HepG2 (cell line): ENCODE results near the gene APOA1. TPM values are rescaled to one million over a fixed set of nuclear protein-coding genes. Genes with fewer than 3 reads are reported as not detected.
A peak's percentile ranks its signal among the peaks of the same experiment; 100 is the strongest.

Source experiments
- ADNP ChIP-seq: sonication (generic); formaldehyde crosslinking; IDR thresholded peaks from 2 replicates; pipeline ENCODE4 v1.4.0; 2020; ENCODE audit warnings: missing genetic modification reagents
- CBX5 ChIP-seq: sonication (generic); formaldehyde crosslinking; IDR thresholded peaks from 2 replicates; pipeline ENCODE4 v1.4.0; 2020; ENCODE audit warnings: missing genetic modification reagents, borderline replicate concordance
- CENPX ChIP-seq: sonication (generic); formaldehyde crosslinking; IDR thresholded peaks from 2 replicates; pipeline ENCODE4 v1.9.0; 2021; ENCODE audit warnings: mild to moderate bottlenecking, missing genetic modification reagents, moderate library complexity
- GFI1 ChIP-seq: sonication (generic); formaldehyde crosslinking; IDR thresholded peaks from 2 replicates; pipeline ENCODE4 v1.5.0; 2020; ENCODE audit warnings: missing genetic modification reagents, mild to moderate bottlenecking, borderline replicate concordance
- JUN ChIP-seq: sonication (generic); formaldehyde crosslinking; IDR thresholded peaks from 2 replicates; pipeline ENCODE4 v1.4.0; 2020; ENCODE audit warnings: mild to moderate bottlenecking, missing genetic modification reagents
- MED8 ChIP-seq: sonication (generic); formaldehyde crosslinking; IDR thresholded peaks from 2 replicates; pipeline ENCODE4 v1.8.1; 2023; ENCODE audit warnings: mild to moderate bottlenecking, missing genetic modification reagents; ENCODE audit not compliant: insufficient replicate concordance
- NFKB2 ChIP-seq: sonication (generic); formaldehyde crosslinking; IDR thresholded peaks from 2 replicates; pipeline ENCODE4 v1.4.0; 2020; ENCODE audit warnings: missing genetic modification reagents, borderline replicate concordance
- NFYC ChIP-seq: IDR thresholded peaks from 2 replicates; pipeline ENCODE4 v1.6.1; 2016; ENCODE audit warnings: missing genetic modification reagents, missing compliant biosample characterization
- NPAS2 ChIP-seq: sonication (generic); formaldehyde crosslinking; IDR thresholded peaks from 2 replicates; pipeline ENCODE4 v1.8.0; 2022; ENCODE audit warnings: mild to moderate bottlenecking, missing genetic modification reagents, borderline replicate concordance
- SOX13 ChIP-seq, 3 experiments: fragments of 450-650 bp in 1 of 3; sonication (generic) in 1 of 3; formaldehyde crosslinking in 1 of 3; IDR thresholded peaks in 2 of 3; conservative IDR thresholded peaks in 1 of 3; 2 replicates each; pipeline versions ENCODE4 v1.5.0 to v1.6.1; 2016 to 2020; ENCODE audit warnings: antibody characterized with exemption in 1 of 3, mild to moderate bottlenecking in 1 of 3, missing compliant biosample characterization in 1 of 3, missing genetic modification reagents in 1 of 3, moderate library complexity in 1 of 3
- TOPORS ChIP-seq: sonication (generic); formaldehyde crosslinking; IDR thresholded peaks from 2 replicates; pipeline ENCODE4 v1.8.0; 2023; ENCODE audit warnings: mild to moderate bottlenecking, missing genetic modification reagents
- ZBTB38 ChIP-seq: sonication (generic); formaldehyde crosslinking; IDR thresholded peaks from 2 replicates; pipeline ENCODE4 v1.5.1; 2020; ENCODE audit warnings: mild to moderate bottlenecking, missing genetic modification reagents
- ZBTB7A ChIP-seq: sonication (generic); formaldehyde crosslinking; IDR thresholded peaks from 2 replicates; pipeline ENCODE4 v1.8.0; 2022; ENCODE audit warnings: mild to moderate bottlenecking, missing genetic modification reagents
- ZNF350 ChIP-seq: sonication (generic); formaldehyde crosslinking; IDR thresholded peaks from 2 replicates; pipeline ENCODE4 v1.4.0; 2020; ENCODE audit warnings: mild to moderate bottlenecking, low read depth, missing genetic modification reagents, borderline replicate concordance
- ZNF451 ChIP-seq: sonication (generic); formaldehyde crosslinking; IDR thresholded peaks from 2 replicates; pipeline ENCODE4 v1.5.0; 2020; ENCODE audit warnings: mild to moderate bottlenecking, missing genetic modification reagents
- ZNF562 ChIP-seq: sonication (generic); formaldehyde crosslinking; IDR thresholded peaks from 2 replicates; pipeline ENCODE4 v1.8.0; 2022; ENCODE audit warnings: missing genetic modification reagents, borderline replicate concordance
- polyA plus RNA-seq, 8 experiments: library from polyadenylated mRNA; depleted of rRNA in 3 of 8; stranded (reverse) in 7 of 8; unstranded in 1 of 8; fragments of >200 nt; fragmentation: Illumina TruSeq in 4 of 8; extraction: Trizol in 4 of 8; gene quantifications; 2 replicates each; pipeline versions ENCODE4 v1.2.1 to v1.2.3, GENCODE V29; 2011 to 2016; ENCODE audit warnings: low read depth in 4 of 8, missing spikeins in 1 of 8, mixed read lengths in 1 of 8; ENCODE audit not compliant: insufficient read depth in 1 of 8
- total RNA-seq, 5 experiments: library from RNA; depleted of rRNA; stranded (reverse); fragments of >200 nt; fragmentation: Illumina TruSeq; extraction: Trizol; gene quantifications; 2 replicates each; pipeline ENCODE4 v1.2.3, GENCODE V29; 2016; ENCODE audit warnings: low read depth in 1 of 5
- TF ChIP-seq, protein P1 (sequence below): IDR thresholded peaks from 2 replicates; pipeline ENCODE4 v1.6.1; 2016; ENCODE audit warnings: missing compliant biosample characterization, missing genetic modification reagents, borderline replicate concordance
- TF ChIP-seq, protein P2 (sequence below), 2 experiments: IDR thresholded peaks; 2 replicates each; pipeline ENCODE4 v1.6.1; 2011 to 2012; ENCODE audit warnings: low read length in 2 of 2, borderline replicate concordance in 1 of 2, low read depth in 1 of 2, mild to moderate bottlenecking in 1 of 2, moderate library complexity in 1 of 2

APOA1 gene
- total and polyA plus RNA-seq, 2 of the 13 experiments (the other 11 are each of a cell fraction or from before 2014, with no cell fraction given): 1,973 to 5,485 TPM

DNA sequence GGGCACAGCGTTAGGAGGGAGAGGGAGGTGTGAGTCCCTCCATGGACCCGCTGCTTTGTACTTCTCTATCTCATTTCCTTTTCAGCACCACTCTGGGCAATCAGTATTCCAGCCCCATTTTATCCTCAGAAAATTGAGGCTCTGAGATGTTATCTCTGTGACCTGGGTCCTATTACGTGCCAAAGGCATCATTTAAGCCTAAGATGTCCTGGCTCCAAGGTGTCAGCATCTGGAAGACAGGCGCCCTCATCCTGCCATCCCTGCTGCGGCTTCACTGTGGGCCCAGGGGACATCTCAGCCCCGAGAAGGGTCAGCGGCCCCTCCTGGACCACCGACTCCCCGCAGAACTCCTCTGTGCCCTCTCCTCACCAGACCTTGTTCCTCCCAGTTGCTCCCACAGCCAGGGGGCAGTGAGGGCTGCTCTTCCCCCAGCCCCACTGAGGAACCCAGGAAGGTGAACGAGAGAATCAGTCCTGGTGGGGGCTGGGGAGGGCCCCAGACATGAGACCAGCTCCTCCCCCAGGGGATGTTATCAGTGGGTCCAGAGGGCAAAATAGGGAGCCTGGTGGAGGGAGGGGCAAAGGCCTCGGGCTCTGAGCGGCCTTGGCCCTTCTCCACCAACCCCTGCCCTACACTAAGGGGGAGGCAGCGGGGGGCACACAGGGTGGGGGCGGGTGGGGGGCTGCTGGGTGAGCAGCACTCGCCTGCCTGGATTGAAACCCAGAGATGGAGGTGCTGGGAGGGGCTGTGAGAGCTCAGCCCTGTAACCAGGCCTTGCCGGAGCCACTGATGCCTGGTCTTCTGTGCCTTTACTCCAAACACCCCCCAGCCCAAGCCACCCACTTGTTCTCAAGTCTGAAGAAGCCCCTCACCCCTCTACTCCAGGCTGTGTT, 8.5 kb downstream of the APOA1 start (continued):
- TF ChIP-seq SOX13 (IDR thresholded peaks at IDR 0.05) (peak; percentile 51; the same call in 1 of the 2 replicates), SOX13 (CRISPR knock-in tag; conservative IDR thresholded peaks at IDR 0.05 in 1 of 2, IDR thresholded peaks at IDR 0.05 in 1 of 2) (peak in 1 of 2 experiments; percentile 87; a peak in 2 of 4 replicates), CBX5 (CRISPR knock-in tag) (peak; percentile 57; the same call in 1 of the 2 replicates), ZBTB7A (CRISPR knock-in tag) (peak; percentile 93), ZNF562 (no peak), JUN (CRISPR knock-in tag) (no peak), ZNF451 (CRISPR knock-in tag) (0 out of 2 replicates have a peak, but pooled peaks have one; percentile 14), NFYC (CRISPR knock-in tag) (peak; percentile 30; the same call in 1 of the 2 replicates), CENPX (no peak), TOPORS (CRISPR knock-in tag) (0 out of 2 replicates have a peak, but pooled peaks have one; percentile 4), ZBTB38 (CRISPR knock-in tag) (peak; percentile 77), MED8 (CRISPR knock-in tag) (peak; percentile 87), NPAS2 (CRISPR knock-in tag) (no peak), ADNP (peak; percentile 38; the same call in 1 of the 2 replicates), ZNF350 (peak; percentile 19), NFKB2 (CRISPR knock-in tag) (peak; percentile 50; the same call in 1 of the 2 replicates), GFI1 (CRISPR knock-in tag) (peak; percentile 74; the same call in 1 of the 2 replicates)
- TF ChIP-seq, protein P1, sequence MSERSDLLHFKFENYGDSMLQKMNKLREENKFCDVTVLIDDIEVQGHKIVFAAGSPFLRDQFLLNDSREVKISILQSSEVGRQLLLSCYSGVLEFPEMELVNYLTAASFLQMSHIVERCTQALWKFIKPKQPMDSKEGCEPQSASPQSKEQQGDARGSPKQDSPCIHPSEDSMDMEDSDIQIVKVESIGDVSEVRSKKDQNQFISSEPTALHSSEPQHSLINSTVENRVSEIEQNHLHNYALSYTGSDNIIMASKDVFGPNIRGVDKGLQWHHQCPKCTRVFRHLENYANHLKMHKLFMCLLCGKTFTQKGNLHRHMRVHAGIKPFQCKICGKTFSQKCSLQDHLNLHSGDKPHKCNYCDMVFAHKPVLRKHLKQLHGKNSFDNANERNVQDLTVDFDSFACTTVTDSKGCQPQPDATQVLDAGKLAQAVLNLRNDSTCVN (CRISPR knock-in tag): 0 out of 2 replicates have a peak, but pooled peaks have one; percentile 33
- TF ChIP-seq, protein P2, sequence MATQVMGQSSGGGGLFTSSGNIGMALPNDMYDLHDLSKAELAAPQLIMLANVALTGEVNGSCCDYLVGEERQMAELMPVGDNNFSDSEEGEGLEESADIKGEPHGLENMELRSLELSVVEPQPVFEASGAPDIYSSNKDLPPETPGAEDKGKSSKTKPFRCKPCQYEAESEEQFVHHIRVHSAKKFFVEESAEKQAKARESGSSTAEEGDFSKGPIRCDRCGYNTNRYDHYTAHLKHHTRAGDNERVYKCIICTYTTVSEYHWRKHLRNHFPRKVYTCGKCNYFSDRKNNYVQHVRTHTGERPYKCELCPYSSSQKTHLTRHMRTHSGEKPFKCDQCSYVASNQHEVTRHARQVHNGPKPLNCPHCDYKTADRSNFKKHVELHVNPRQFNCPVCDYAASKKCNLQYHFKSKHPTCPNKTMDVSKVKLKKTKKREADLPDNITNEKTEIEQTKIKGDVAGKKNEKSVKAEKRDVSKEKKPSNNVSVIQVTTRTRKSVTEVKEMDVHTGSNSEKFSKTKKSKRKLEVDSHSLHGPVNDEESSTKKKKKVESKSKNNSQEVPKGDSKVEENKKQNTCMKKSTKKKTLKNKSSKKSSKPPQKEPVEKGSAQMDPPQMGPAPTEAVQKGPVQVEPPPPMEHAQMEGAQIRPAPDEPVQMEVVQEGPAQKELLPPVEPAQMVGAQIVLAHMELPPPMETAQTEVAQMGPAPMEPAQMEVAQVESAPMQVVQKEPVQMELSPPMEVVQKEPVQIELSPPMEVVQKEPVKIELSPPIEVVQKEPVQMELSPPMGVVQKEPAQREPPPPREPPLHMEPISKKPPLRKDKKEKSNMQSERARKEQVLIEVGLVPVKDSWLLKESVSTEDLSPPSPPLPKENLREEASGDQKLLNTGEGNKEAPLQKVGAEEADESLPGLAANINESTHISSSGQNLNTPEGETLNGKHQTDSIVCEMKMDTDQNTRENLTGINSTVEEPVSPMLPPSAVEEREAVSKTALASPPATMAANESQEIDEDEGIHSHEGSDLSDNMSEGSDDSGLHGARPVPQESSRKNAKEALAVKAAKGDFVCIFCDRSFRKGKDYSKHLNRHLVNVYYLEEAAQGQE (IDR thresholded peaks at IDR 0.05; ENCODE audit: borderline replicate concordance in 1 of 2, low read depth in 1 of 2, low read length in 2 of 2): 0 out of 4 replicates have a peak, but pooled peaks of 1 of the 2 experiments have one; percentile 51
